HG02763 (cell line): ENCODE data around the gene ETV3.
"Not testable (repeated sequence)": the region's sequence is repeated elsewhere in the genome, so short reads cannot be mapped to it uniquely, and the experiment has no call there.

Experiments used
- ATAC-seq: cut with Tn5 transposase; IDR thresholded peaks from one replicate; pipeline ENCODE4 v1.9.1; 2021; ENCODE audit warnings: mild to moderate bottlenecking, moderate library complexity; ENCODE audit not compliant: unreplicated experiment

The ETV3 gene

DNA sequence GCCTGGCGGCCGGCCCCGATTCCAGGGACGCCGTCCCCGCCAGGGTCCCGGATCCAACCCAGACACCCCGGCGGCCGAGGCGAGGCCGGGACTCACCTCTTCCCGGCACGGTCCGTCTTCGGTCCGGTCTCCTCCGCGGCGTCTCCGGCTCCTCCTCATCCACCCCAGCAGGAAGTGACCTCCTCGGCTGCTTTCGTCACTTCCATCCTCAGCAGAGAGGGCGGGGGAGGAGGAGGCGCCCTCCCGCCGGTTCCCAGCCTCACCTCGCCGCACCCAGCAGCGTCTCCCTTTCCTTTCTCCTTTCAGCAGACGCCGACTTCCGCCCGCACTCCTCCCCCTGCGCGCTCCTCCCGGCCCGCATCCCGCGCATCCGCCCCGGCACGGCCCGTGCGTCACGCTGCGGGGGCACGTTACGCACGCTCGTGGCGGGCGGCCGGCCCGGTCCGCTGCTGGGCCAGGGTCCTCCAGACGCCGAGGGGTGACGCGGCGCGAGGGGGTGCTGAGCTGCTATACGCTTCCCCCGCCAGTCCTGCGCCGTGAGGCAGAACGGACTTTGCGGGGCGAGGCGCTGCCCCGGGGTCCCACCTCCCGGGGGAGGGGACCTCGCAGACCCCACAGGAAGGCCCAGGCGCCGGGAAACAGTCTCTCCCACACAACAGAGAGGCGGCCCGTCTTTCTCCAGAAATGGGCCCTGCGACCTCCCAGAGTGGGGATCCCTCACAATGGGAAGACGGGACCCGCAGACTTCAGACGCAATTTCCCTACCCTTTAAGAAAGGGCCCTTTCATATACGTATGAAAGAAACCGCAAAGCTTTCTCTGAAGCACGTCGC is at the start of gene ETV3:
TSS of gene ETV3 (minus strand) at position 176 of the 832 bp plus-strand sequence. CDS start 2,043 bp downstream, outside the sequence.
- peak; percentile 76 for ATAC-seq

DNA sequence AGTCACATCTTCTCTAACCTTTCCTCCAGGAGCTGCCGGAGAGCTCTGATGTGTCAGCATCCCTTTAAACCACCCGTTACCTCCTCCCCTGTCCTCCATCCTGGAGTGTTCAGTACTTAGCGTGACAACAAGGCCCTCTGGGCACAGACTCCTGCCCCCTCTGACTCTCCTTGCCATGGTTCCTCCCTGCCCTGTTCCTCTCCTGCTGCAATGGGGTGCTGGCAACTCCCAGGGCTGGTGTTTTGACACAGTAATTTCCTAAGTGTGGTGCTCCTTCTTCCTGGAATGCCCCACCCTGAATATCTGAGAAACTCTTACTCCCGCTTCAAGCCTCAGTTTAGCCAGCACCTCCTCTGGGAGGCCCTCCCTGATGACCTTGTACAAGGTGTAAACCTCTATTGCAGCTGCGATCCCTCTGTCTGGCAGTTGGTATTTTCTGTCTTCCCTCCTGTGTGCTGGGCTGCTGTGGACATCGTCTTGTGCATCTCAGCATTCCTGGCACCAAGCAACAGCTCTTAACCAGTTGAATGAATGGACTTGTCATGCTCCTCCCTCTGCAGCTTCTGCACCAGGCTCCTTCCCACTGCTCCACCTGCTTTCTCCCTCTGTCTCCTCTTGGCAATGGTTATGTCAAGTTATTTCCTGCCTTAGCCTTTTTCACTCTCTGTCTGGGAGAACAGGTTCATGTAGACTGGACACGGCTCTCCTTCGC is 48.2 kb upstream of the ETV3 start:
- ATAC-seq: no peak

DNA sequence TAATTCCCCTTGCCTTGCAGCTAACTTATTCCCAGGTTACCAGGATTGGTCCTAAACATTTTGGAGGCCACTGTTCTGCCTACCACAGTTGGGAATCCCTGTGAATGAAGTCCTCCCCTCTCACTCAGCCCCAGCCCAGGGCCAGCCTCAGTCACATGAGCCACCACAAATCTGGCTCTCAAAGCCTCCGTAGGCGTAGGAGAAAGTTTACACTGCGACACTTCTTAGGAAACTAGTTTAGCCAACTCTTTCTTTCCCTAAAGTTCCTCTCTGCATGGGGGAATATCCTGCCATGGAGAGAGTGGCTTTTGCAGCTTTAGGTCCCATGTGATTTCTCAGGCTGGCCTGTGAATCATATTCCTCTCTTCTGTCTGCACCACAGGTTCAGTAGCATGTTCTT is 45.7 kb upstream of the ETV3 start:
- no peak for ATAC-seq

DNA sequence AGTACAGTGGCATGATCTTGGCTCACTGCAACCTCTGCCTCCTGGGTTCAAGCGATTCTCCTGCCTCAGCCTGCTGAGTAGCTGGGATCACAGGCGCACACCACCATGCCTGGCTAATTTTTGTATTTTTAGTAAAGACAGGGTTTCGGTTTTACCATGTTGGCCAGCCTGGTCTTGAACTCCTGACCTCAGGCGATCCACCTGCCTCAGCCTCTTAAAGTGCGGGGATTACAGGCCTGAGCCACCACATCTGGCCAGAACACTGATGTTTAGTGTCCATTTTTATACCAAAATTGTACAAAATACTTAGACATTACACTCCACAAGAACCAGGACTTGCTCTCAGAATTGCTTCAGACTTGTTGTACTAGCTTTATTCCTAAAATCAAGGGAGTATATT is 44.2 kb upstream of the ETV3 start:
- ATAC-seq: not testable (repeated sequence)

DNA sequence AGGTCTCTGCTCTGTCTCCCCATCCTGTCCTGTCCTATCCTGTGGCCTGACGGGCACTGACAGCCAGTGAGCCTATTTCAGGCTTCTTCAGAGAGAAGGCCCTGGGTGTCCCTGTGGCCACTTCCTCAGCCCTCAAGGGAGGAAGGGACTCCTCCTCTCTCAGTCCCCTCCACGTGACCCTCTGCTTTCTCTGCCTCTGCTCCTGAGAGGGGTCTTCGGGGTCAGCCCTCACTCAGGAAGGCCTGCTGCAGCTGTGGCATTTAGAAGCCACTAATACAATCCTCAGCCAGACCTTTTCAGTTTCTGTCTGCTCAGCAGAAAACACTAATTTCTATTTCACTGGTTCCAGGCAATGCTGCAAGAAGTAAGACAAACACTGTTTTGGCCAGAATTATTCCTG is 43.6 kb upstream of the ETV3 start:
- no peak for ATAC-seq

DNA sequence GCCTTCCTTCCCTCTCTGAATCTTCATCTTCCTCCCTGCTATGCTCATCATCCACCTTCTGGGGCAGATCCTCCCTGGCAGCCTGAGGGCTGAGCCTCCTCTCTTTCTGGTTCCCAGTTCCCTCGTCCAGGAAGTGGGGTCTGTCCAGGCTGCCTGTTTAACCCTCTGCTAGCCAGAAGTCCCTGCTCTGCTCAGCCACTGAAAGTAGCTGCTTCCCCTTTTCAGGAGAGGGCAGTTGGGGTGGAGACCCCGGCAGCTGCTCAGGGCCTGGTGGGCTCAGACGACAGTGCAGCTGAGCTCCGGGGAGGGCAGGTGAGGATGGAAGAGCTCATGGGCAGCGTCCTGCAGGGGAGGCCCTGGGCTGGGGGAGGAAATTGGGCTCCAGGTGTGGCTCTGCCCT is 43.1 kb upstream of the ETV3 start:
- ATAC-seq: no peak

DNA sequence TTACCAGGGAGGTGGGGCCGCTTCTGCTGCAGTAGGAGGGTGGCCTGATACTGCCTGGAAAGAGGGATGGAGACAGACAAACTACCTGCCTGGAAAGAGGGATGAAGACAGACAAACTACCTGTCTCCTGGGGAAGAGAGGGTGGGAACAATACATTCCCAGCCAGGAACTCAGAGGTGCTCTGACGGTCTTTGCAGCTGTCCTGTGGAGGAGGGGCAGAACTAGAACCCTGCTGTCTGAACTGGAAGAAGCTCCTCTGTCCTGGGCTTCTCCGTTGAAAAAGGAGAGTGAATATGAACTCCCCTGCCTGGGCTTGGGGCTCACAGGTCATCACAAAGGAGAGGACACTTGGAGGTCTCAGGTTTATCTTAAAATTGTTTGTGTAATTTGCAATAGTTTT is 40.3 kb upstream of the ETV3 start:
- ATAC-seq: no peak

DNA sequence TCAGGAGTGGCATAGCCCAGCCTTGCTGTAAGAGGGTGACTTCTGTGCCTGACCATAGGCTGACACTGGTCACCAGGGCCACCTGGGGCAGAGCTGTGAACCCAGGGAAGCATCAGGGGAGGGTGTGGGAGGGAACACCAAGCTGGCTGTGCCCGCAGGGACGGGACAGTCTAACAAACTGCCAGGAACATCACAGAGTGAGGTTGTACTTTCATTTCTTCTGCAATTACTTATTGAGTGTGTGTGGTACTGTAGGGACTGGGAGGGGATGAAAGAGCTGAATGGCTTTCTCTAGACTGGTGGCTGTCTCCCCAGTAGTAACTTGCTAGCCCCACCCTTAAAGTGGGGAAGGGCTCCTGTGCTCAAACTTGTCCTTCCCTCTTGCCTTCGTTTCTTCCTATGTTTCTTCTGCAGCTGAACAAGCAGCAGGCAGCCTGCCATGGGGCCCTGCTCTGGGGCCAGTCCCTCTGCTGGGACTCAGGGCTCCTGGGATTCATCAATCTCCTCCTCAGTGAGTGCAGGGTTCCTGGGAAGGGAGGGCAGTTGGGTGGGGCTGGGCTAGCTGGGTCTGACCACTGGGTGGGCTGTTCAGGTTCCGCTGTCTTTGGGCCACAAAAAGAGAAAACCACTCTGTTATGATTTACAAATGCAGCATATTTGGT is 39.7 kb upstream of the ETV3 start:
- no peak for ATAC-seq

DNA sequence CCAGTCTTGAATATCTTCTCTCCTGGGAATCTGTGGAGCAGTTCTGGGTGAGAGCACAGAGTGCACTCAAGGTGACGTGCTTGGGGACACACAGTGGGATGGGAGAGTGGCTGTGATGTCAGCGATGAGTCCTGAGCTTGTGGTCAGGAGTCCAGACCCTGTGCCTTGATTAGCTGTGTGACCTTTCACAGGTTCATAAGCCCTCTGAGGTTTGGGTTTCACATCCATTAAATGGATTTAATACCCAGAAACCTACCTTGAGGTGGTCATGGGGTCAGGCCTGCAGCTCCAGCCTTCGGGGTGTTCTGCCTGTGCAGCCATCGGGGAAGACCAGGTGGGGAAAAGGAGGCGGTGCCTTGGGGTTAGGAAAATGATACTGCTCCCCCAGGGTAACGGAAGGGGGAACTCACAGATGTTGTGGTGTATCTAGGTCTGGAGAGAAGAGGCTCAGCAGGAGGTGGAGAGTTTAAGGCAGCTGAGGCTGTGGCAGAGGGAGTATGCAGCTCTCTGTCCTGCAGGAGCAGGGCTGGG is 38.5 kb upstream of the ETV3 start:
- ATAC-seq: peak; percentile 61

DNA sequence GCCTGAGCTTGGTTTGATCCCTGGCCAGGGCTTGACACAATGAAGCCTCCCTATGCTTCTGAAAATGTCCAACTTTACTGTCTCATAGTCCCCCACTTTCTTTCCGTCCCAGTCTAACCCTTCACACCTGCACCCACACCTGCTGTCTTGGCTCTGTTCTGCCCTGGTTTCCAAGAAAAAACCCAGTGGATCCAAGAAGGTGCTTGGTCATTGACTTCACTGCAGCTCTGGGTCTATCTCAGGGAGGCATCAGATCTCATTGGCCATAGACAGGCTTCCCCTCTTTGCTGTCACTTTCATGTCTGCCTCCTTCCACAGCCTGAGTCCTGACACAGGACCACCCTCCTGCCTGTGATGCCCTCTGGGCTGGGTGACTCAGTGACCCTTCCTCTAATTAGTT is 37.8 kb upstream of the ETV3 start:
- ATAC-seq: no peak

DNA sequence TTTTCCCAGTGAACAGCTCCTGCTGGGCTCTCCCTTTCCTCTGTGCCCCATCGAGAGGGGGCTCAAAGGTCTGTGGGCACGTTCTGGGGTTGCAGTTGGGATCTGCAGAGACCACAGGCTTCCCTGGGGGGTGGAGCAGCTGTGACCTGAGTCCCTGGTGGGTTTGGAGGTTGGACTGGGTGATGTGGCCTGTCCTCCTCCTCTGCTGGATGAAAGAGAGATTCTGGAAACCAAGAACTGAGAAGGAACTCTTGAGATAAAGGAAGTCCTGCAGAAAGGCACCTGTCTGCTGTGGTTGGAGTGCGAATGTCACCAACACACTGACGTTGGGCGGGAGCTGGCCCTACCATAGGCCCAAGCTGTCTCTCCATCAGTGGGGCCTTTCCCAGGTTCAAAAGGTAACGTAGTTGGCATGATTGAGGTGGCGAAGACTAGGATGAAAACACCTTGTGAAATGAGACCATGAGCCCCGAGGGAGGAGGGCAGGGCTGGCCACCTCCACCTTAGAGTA is 35.8 kb upstream of the ETV3 start:
- ATAC-seq: no peak

DNA sequence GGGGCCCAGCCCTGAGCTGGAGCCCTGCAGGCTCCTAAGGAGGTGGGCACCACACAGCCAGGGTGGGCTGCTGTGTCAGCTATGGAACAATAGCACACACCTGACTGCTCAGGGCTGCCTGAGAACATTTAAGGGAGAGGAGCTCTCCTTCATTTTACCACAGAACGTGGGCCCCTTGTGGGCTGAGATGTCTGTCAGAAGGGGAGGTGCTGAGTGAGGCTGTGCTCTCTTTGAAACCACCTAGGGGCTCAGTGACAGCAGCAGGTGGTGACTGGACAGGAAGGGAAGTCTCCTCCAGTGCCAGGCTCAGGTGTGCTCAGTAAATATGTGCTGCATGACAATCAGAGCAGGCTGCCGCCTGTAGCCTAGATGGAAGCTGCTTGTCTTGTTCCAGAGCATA is 35.0 kb upstream of the ETV3 start:
- not testable (repeated sequence) for ATAC-seq

DNA sequence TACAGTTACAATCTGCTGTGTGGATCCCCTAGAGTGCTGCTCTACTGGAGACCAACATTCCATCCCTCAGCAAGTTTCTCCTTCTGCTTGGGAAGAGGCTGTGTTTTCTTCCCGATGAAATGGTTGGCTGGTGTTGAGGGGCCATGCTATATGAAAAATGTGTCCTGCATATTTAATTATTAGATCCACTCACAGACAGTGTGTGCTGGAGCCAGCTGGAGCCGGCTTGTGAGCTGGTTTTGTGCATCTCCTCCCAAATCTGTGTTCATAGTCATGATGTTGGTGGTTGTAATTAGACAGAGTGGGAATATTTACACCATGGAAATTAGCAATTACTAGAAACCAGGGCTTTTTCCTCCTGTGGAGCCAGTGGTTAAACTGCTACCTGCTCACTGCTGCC is 34.4 kb upstream of the ETV3 start:
- not testable (repeated sequence) for ATAC-seq

DNA sequence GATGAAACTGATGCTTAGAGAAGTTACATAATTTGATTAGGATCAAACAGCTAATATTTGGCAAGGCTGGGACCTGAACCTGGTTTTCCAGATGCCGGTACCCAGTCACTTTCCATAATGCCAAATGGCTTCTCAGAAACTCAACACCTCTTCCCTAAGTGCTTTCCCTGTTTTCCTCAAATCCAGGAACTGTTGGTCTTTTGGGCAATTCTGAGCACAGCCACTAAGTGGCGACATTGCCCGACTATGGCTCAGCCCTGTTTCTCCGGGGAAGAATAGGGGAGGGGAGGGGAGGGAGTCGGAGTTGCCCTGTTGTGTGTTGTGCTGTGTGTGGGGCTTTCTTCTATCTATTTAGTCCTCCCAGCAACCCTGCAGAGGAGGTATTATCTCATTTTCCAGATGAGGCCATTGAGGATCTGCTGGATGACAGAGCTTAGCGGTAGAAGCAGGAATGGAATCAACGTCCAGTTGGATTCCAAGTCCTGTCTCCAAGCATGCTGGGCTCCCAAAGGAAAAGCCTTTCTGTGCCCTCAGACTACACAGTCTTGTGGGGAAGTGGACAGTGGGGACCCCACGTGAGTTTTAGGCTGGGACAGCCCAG is 33.8 kb upstream of the ETV3 start:
- not testable (repeated sequence) for ATAC-seq

DNA sequence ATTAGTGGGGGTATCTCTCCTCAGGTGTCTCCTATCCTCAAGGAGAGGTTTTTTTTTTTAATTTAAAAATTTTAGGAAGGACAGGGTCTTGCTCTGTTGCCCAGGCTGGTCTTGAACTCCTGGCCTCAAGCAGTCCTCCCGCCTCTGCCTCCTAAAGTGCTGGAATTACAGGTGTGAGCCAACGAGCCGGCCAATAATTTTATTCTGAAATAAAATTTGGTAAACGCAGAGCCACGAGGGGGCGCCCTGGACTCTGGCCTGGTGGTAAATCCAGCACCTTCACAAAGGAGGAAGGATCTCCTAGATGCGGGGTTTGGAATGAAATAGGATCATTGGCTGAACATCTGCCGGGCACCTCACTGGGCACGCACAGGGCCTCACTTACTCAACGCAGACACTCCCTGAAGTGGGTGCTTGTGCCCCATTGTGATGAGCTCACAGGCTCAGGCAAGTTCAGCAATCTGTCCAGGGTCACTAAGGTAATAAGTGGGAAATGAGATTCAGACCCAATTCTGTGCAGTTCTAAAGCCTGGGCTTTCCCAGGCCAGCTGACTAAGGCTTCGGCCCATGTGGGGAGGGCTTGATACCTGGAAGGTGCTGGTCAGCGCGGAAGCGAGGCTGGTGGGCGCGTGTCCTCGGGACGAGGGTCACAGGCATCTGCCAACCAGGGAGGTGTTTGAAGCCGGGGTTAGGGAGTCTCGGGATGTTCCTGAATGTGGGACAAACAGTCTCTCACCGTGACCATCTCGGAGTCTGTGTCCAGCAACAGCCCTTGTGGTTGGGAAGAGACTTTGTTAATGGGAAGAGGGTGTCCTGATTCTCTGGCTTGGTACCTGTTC is 32.7 kb upstream of the ETV3 start:
- ATAC-seq: no peak

DNA sequence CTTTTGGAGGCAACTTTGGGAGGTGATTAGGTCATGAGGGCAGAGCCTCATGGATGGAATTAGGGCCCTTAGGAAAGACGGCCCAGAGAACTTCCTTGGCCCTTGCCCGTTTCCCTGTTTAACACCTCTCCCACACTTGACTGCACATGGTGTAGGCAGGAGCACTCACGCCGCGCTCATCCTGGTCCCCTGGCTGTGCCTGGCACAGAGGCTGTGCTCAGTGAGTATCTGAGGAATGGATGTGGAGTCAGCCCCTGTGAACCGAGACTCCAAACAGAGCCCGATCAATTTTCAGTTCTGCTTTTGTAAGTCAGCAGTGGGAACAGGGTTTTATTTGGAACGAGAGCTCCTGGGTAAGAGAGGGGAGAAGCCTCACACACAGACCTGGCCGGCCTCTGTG is 29.8 kb upstream of the ETV3 start:
- no peak for ATAC-seq

DNA sequence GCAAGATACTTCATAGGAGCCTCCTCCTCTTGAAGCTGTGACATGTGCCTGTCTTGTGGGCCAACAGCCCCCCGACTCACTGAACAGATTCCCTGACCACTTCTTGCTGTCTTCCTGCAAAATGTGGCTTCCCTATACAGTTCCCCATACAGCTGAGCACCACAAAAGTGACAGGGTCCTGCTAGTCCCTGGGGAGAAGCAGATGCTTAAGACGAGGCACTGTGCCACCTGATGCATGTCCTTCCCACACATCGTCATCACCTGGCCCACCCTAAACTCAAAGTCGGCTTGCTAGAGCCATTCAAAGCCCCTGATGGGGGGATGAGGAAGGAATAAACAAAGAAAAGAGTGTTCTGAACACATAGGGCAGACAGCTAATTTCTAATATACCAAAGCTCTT is 29.2 kb upstream of the ETV3 start:
- no peak for ATAC-seq

DNA sequence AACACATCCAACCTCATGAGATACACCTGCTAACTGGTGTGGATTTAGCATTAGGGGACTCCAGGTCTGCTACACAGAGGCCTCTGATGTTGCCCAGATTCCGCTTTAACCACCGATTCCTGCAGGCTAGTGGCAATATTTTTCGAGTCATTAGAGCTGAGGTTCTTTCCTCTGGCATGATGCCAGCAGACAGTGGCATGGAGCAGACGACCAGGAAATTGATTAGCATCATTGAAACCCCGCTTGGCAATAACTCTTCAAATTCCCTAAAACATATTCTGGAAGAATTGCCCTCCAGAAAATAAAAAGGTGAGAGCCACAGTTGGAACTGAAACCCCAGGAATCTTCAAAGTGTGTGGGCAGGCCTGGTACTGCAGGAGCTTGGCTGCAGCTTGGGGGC is 28.4 kb upstream of the ETV3 start:
- no peak for ATAC-seq

DNA sequence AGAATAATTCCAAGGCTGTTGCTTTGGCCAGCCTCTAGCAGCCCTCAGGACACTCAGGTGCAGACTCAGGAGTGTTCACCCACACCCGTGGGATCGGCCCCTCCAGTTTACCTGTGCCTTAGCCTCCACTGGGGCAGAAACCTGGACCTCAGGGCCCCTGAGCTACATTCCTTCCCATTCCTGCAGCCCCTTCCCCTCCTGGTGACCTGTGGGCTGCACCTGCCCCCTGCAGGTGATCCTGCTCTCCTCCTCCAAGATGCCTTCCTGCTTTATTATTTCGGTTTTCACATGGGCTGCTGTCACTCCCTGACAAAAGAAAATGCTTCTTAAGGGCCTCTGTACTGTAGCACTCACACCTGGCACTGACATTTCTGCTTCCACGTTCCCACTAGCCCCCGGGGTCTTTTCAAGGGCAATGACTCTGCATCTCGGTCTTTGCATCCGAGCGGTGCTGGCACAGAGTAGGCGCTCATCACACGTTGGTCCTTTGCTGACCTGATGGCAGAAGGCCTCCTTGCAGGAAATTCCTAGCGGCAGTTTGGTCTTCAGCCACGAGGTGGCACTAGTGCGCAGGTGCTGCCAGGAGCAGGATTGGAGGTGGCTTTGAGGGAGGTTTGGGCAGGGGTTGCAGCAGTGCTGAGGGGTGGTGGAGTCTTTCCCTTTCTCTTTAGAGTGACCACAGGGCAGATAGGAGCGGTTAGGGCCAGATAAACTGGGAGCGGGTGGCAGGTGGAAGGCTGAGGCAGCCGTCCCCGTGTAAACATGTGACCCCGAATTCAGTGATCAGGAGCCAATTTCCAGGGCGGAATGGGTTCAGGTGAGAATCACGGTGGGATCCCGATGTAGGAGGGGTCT is 25.3 kb upstream of the ETV3 start:
- no peak for ATAC-seq
